Activated naive CD8-positive, alpha-beta T cell treated with anti-CD3 and anti-CD28 coated beads, Interleukin-2, amount 10 ng/mL, durations not matched to agents 7 days and 5 days (primary cell): ENCODE results near the gene NISCH. TPM values are rescaled to one million over a fixed set of nuclear protein-coding genes. Genes with fewer than 3 reads are reported as not detected.
"Not testable (repeated sequence)": the region's sequence is repeated elsewhere in the genome, so short reads cannot be mapped to it uniquely, and the experiment has no call there.

Source experiments
- ATAC-seq: fragments of 150-1000 bp; cut with Tn5 transposase; one replicate; pipeline ENCODE4 v1.10.0; 2021; ENCODE audit warnings: low read depth, moderate library complexity
- POLR2A ChIA-PET: fragments of 350-600 bp; sonication (Branson Sonifier 250); formaldehyde crosslinking; loops from one replicate; lab custom pipeline; 2021; ENCODE audit warnings: antibody characterized with exemption; lab: Charles Lee
- DNase-seq: peaks from one replicate; pipeline ENCODE4 v3.0.0; 2021
- H3K27ac Mint-ChIP-seq: one replicate; pipeline ENCODE4 v1.8.0; 2022; ENCODE audit warnings: mild to moderate bottlenecking, mixed read lengths
- H3K27me3 Mint-ChIP-seq: one replicate; pipeline ENCODE4 v1.8.0; 2022; ENCODE audit warnings: mild to moderate bottlenecking, moderate library complexity, mixed read lengths
- H3K36me3 Mint-ChIP-seq: one replicate; pipeline ENCODE4 v1.8.0; 2021; ENCODE audit warnings: mild to moderate bottlenecking, mixed read lengths
- H3K4me1 Mint-ChIP-seq: one replicate; pipeline ENCODE4 v1.8.0; 2021; ENCODE audit warnings: mixed read lengths
- H3K4me3 Mint-ChIP-seq: one replicate; pipeline ENCODE4 v1.8.0; 2022; ENCODE audit warnings: mild to moderate bottlenecking, moderate library complexity, mixed read lengths
- H3K9me3 Mint-ChIP-seq: one replicate; pipeline ENCODE4 v1.8.0; 2021; ENCODE audit warnings: mixed read lengths
- total RNA-seq, 2 experiments: library from RNA; stranded (reverse); gene quantifications; one replicate each; pipeline ENCODE4 v1.2.3, GENCODE V29; 2021

Gene NISCH
- total RNA-seq, 2 experiments from 2014 or later, result 124 to 125 TPM

- ATAC-seq (no peak), DNase-seq (no peak)
- POLR2A ChIA-PET, result interaction anchor here (1.7 kb wide), 1 partner anchor 11 kb away, joined by 6 read pairs; the partner anchor contains the start of gene UQCC5
- Mint-ChIP-seq H3K4me1 (peaks cover under 1% of the 10 kb centered on the region), H3K36me3 (peaks cover 7% of the 10 kb centered on the region), H3K27ac (no peak overlapping the region), H3K9me3 (no peaks in the 10 kb centered on the region), H3K27me3 (no peaks in the 10 kb centered on the region), H3K4me3 (no peak overlapping the region)
Observed at GRCh38 chr3:52524752-52525679, 69.6 kb downstream of the NISCH start.

DNA sequence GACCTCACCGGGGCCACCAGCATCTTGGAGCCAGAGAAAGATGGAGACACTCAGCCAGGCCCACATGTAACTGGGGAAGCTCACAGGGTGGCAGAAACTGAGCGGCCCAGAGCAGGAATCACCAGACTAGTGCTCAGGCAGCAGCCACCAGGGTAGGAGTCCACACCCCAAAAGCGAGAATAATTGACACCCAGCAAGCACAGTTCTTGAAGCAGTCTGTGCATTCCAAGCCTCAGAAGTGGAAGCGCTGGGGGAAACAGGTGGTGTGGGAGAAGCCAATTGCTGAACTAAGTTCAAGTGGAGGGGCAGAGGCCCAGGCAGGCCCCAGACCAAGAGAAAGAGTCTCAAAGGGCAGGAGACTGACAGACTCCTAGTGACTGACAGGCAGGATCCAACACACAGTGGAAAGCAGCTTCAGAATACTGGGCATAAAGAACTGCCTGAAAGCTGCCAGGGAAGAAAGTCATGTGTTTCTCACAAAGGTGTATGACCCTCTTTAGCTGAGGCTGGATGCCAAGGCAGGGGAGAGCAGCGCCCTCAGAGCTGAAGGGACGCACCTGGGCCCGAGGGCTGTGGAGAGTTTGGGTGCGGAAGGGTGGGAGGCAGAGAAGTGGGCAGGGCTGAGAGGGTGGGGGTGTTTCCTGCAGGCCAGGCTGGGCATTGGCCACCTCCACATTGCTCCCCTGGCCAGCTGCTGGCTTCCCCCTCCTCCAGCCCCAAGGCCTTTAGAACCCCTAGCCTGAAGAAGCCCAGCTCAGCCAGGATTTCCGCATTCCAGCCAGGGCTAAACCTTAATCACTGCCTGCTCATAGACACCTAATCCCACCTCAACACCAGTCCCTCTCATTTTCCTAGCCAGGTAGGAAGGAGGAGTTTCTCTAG, 70.5 kb downstream of the NISCH start:
- POLR2A ChIA-PET, result interaction anchor here (1.7 kb wide), 1 partner anchor 10 kb away, joined by 6 read pairs; the partner anchor contains the start of gene UQCC5
- Mint-ChIP-seq H3K27me3 (no peaks in the 10 kb centered on the region), H3K4me1 (peaks cover 2% of the 10 kb centered on the region), H3K4me3 (no peak overlapping the region), H3K36me3 (peaks cover 7% of the 10 kb centered on the region), H3K9me3 (no peaks in the 10 kb centered on the region), H3K27ac (no peak overlapping the region)
- DNase-seq (no peak), ATAC-seq (no peak)

- H3K9me3 Mint-ChIP-seq, H3K27ac Mint-ChIP-seq, H3K36me3 Mint-ChIP-seq, DNase-seq, ATAC-seq, H3K27me3 Mint-ChIP-seq, H3K4me1 Mint-ChIP-seq, H3K4me3 Mint-ChIP-seq: not testable (repeated sequence)
- POLR2A ChIA-PET, result interaction anchor here (1.7 kb wide), 1 partner anchor 10 kb away, joined by 6 read pairs; the partner anchor contains the start of gene UQCC5
Observed at GRCh38 chr3:52526671-52527038, 71.3 kb downstream of the NISCH start.

DNA sequence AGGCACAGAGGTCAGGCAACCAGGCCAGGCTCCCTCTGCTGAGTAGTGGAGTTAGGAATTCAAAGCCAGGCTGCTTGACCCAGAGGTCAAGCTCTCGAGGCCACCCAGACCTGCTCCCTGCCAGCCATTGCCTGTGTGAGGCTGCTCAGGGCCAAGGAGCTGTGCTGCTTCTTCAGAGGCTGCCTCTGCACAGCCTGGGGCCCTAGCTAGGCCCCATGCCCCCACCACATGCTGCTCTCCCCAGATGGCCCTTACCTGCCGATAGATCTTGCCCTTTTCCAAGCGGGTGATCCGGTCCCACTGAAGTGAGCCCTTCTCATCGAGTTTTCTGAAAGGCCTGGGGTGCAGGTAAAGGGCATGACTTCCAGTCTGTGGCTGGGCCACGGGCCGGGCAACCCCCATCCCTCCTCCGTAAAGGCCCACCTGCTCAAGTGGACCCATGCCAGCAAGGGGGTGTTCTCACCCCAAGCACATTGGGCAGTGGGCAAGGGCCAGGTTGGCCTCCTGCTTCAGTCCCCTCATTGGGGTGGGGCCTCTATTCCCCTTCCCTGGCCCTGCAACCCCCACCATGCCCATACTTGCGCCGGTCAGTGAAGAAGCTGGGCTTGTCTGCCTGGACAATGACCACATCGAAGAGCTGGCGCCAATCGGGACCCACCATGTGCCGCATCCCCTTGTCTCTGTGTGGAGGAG, 71.8 kb downstream of the NISCH start:
- H3K27me3 Mint-ChIP-seq, result no peaks in the 10 kb centered on the region
- peaks cover 2% of the 10 kb centered on the region for H3K4me1 Mint-ChIP-seq
- ATAC-seq (no peak), DNase-seq (peak; percentile 20)
- no peaks in the 10 kb centered on the region for H3K9me3 Mint-ChIP-seq
- H3K4me3 Mint-ChIP-seq, result no peak overlapping the region
- H3K36me3 Mint-ChIP-seq, result peaks cover 7% of the 10 kb centered on the region
- no peak overlapping the region for H3K27ac Mint-ChIP-seq
- POLR2A ChIA-PET, result interaction anchor here (1.7 kb wide), 1 partner anchor 9 kb away, joined by 6 read pairs; the partner anchor contains the start of gene UQCC5

GRCh38 chr3:52527732-52528585, 72.6 kb downstream of the NISCH start:
- H3K4me3 Mint-ChIP-seq, result no peak overlapping the region
- DNase-seq, result peak; percentile 25
- no peaks in the 10 kb centered on the region for H3K9me3 Mint-ChIP-seq
- H3K27ac Mint-ChIP-seq, result no peak overlapping the region
- H3K27me3 Mint-ChIP-seq, result no peaks in the 10 kb centered on the region
- peaks cover 7% of the 10 kb centered on the region for H3K36me3 Mint-ChIP-seq
- peaks cover 2% of the 10 kb centered on the region for H3K4me1 Mint-ChIP-seq
- ATAC-seq, result no peak
- POLR2A ChIA-PET, result no interaction called here

DNA sequence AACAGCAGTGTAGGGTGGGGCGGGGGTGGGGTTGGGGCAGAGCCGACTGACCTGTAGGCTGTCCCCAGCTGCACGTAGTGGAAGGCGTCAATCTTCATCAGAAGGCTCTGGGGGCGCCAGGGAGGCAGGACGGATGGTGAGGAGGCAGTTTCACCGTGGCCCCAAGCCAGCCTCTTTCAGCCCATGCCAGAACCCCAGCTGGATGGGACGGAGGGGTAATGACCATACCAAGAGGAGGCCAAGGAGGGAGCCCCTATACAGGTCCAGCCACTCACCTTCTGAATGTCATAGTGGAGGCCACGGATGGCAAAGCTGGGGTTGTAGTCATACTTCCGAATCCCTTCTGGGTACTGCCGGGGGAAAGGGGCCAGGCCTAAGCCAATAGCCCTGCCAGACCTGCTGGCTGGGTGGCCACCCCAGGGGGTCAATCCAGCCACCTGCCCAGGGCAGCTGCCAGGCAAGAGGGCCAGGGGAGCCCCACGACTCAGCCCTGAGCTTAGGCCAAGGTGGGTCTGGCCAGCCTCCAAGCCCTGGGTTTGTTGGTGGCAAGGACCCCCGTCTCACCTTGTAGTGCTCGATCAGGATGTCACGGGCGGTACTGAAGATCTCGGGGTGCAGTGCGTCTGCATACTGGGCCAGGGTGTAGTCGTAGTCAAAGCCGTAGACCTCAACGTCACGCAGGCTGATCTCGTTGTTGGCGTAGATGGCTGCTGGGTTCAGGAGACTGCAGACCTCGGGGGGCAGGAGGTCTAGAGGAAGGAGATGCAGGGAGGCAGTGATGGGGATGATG, 73.4 kb downstream of the NISCH start:
- no peak for ATAC-seq
- H3K27ac Mint-ChIP-seq, result no peak overlapping the region
- peak; percentile 27 for DNase-seq

DNA sequence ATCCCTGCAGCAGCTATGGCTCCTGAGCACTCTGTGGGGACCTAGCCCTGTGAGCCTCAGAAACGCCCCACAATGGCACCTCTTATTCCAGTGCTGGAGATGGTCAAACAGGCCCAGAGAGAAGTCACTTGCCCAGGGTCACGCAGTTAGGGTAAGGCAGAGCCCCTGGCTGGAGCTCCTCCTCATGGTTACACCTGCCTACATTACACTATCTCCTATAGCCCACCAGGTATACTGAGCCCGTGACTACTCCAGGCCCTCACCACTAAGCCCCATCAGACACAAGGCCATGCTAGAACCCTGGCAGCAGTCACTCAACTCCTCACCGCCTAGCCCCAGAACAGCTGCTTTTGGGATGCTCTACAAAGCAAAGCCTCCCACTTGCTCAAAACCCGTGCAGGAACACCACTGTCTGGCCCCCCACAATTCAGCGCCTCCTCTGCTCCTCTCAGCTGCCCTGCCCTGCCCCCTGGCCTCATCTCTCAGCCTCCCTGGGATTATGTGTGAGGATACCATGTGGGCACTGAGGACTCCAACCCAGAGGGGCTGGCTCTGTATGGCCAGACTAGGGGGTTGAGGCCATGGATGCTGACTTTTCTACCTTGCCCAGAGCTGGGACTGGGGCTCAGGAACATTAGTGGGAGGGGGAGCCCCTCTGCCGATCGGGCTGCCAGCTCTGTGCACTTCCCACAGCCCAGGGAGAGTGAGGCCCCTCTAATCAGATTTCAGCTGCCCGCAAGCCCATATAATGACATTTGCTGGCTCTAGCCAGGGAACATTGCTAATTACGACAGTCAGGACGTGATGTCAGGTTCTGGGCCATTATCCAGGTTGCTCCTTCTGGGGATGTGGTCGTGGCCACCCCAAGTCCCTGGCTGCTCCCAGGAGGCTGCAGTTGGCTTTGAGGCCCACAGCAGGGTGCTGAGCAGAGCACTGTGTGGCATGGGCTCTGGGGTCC, 74.3 kb downstream of the NISCH start:
- DNase-seq (peak; percentile 25), ATAC-seq (no peak)
- H3K4me3 Mint-ChIP-seq, result no peak overlapping the region
- POLR2A ChIA-PET, result no interaction called here
- H3K4me1 Mint-ChIP-seq, result peaks cover 2% of the 10 kb centered on the region
- H3K27ac Mint-ChIP-seq, result no peak overlapping the region
- H3K27me3 Mint-ChIP-seq, result no peaks in the 10 kb centered on the region
- no peaks in the 10 kb centered on the region for H3K9me3 Mint-ChIP-seq
- H3K36me3 Mint-ChIP-seq, result peaks cover 4% of the 10 kb centered on the region

More for the DNA sequence above, 73.4 kb downstream of the NISCH start:
- no peak overlapping the region for H3K4me3 Mint-ChIP-seq
- no peaks in the 10 kb centered on the region for H3K27me3 Mint-ChIP-seq
- POLR2A ChIA-PET, result no interaction called here
- H3K9me3 Mint-ChIP-seq, result no peaks in the 10 kb centered on the region
- H3K36me3 Mint-ChIP-seq, result peaks cover 7% of the 10 kb centered on the region
- peaks cover 2% of the 10 kb centered on the region for H3K4me1 Mint-ChIP-seq

GRCh38 chr3:52530918-52531826, 75.8 kb downstream of the NISCH start:
- no peak for ATAC-seq
- H3K4me3 Mint-ChIP-seq, result no peak overlapping the region

DNA sequence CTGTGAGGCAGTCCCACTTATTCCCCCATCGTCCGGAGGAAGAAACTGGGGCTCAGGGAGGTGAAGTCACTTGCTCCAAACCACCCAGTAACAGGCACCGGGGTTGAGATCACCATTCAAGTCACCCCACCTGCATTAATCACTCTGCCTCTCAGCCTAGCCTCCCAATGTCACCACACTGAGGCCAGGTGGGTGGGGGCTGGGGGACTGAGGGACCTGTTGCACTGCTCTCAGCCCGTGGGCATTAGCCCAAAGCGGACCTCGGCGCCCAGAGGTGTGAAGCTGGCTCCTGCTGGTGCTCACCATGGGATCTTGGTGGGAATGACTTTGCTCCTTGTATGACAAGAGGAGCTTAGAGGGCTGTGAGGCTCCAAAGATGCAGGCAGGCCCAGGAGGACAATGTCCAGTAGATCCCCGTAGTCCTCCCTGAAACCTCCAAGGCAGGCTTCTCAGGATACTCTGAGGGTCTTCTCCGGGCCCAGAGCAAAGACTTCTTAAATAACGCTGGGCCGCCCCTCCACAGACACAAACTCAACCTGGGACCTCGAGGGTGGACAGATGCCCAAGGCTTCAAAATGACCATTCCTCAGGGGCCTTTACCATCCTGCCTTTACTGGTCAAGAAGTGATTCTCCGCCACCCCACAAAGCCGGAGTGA, 76.6 kb downstream of the NISCH start:
- Mint-ChIP-seq H3K4me3 (peak overlapping the region; percentile 75), H3K9me3 (no peaks in the 10 kb centered on the region), H3K4me1 (peaks cover 11% of the 10 kb centered on the region), H3K27ac (no peak overlapping the region), H3K36me3 (peaks cover 4% of the 10 kb centered on the region), H3K27me3 (no peaks in the 10 kb centered on the region)
- ATAC-seq (no peak), DNase-seq (no peak)
- POLR2A ChIA-PET, result interaction anchor here (1.0 kb wide), 1 partner anchor 61 kb away, joined by 3 read pairs; no protein-coding TSS in a partner anchor

More at GRCh38 chr3:52530918-52531826, 75.8 kb downstream of the NISCH start:
- no peak overlapping the region for H3K27ac Mint-ChIP-seq
- H3K4me1 Mint-ChIP-seq, result peaks cover 11% of the 10 kb centered on the region
- peaks cover 4% of the 10 kb centered on the region for H3K36me3 Mint-ChIP-seq
- no peaks in the 10 kb centered on the region for H3K9me3 Mint-ChIP-seq
- POLR2A ChIA-PET, result no interaction called here
- DNase-seq, result peak; percentile 33
- no peaks in the 10 kb centered on the region for H3K27me3 Mint-ChIP-seq

DNA sequence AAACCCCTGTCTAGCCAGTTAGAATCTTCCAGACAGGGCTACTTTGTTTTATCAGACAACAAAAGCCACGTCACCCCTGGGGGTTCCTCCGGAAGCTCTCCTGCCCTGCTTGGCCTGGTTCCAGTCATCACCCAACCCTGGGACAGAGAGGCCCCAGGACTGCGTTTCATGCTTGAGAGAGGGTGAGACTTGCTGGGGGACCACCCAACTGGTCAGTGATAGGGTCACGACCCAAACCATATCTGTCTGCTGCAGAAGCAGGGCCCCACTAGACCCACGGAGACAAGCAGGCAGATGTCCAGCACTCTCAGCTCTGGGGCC, 77.1 kb downstream of the NISCH start:
- POLR2A ChIA-PET, result interaction anchor here (1.0 kb wide), 1 partner anchor 61 kb away, joined by 3 read pairs; no protein-coding TSS in a partner anchor
- peak; percentile 37 for DNase-seq

More for the DNA sequence above, 77.1 kb downstream of the NISCH start:
- H3K27ac Mint-ChIP-seq, result peak overlapping the region; percentile 30
- H3K9me3 Mint-ChIP-seq, result no peaks in the 10 kb centered on the region
- peaks cover 14% of the 10 kb centered on the region for H3K4me1 Mint-ChIP-seq
- no peak for ATAC-seq
- H3K27me3 Mint-ChIP-seq, result no peaks in the 10 kb centered on the region
- H3K4me3 Mint-ChIP-seq, result peak overlapping the region; percentile 75
- peaks cover 5% of the 10 kb centered on the region for H3K36me3 Mint-ChIP-seq
